MM.1S (cell line): ENCODE measurements around the gene PIBF1.

Experiments used
- DNase-seq: peaks from one replicate; pipeline ENCODE4 v3.0.0-alpha.2; 2015
- H2AFZ ChIP-seq: fragments of 300-600 bp; sonication (generic); 2 replicates; pipeline ENCODE4 v1.6.0; 2016; ENCODE audit warnings: antibody characterized with exemption, low read length
- H3F3A ChIP-seq: fragments of 300-600 bp; sonication (generic); 2 replicates; pipeline ENCODE4 v1.6.1; 2016; ENCODE audit warnings: mild to moderate bottlenecking, antibody characterized with exemption, low read length, moderate library complexity, mixed read lengths; ENCODE audit not compliant: insufficient read depth
- H3K27ac ChIP-seq: fragments of 300-600 bp; sonication (generic); 2 replicates; pipeline ENCODE4 v1.5.1; 2016; ENCODE audit warnings: mild to moderate bottlenecking, low read length
- H3K27me3 ChIP-seq: fragments of 300-600 bp; sonication (generic); replicated peaks from 2 replicates; pipeline ENCODE4 v1.6.0; 2016; ENCODE audit warnings: low read length; ENCODE audit not compliant: insufficient read depth
- H3K36me3 ChIP-seq: fragments of 300-600 bp; sonication (generic); replicated peaks from 2 replicates; pipeline ENCODE4 v1.6.1; 2016; ENCODE audit warnings: mild to moderate bottlenecking, low read length, mixed read lengths; ENCODE audit not compliant: insufficient read depth
- H3K4me1 ChIP-seq: fragments of 300-600 bp; sonication (generic); 2 replicates; pipeline ENCODE4 v1.6.1; 2016; ENCODE audit warnings: low read length, mixed read lengths
- H3K4me2 ChIP-seq: fragments of 300-600 bp; sonication (generic); 2 replicates; pipeline ENCODE4 v1.6.0; 2016; ENCODE audit warnings: low read depth, low read length
- H3K4me3 ChIP-seq: fragments of 300-600 bp; sonication (generic); 2 replicates; pipeline ENCODE4 v1.5.1; 2016; ENCODE audit warnings: low read length, mixed read lengths
- H3K79me2 ChIP-seq: fragments of 300-600 bp; sonication (generic); 2 replicates; pipeline ENCODE4 v1.6.1; 2016; ENCODE audit warnings: mixed run types, low read length, mixed read lengths
- H3K9ac ChIP-seq: fragments of 300-600 bp; sonication (generic); 2 replicates; pipeline ENCODE4 v1.6.1; 2016; ENCODE audit warnings: low read length, mixed read lengths
- H3K9me2 ChIP-seq: fragments of 300-600 bp; sonication (generic); replicated peaks from 2 replicates; pipeline ENCODE4 v1.6.1; 2016; ENCODE audit warnings: mild to moderate bottlenecking, low read length, mixed read lengths; ENCODE audit not compliant: insufficient read depth
- H3K9me3 ChIP-seq: fragments of 300-600 bp; sonication (generic); replicated peaks from 2 replicates; pipeline ENCODE4 v1.6.1; 2016; ENCODE audit warnings: mild to moderate bottlenecking, low read length, mixed read lengths; ENCODE audit not compliant: insufficient read depth
- H4K20me1 ChIP-seq: fragments of 300-600 bp; sonication (generic); 2 replicates; pipeline ENCODE4 v1.6.1; 2016; ENCODE audit warnings: mild to moderate bottlenecking, low read length, moderate library complexity, mixed read lengths; ENCODE audit not compliant: insufficient read depth
- CTCF ChIP-seq: fragments of 300-600 bp; sonication (generic); IDR thresholded peaks from 2 replicates; pipeline ENCODE4 v1.5.1; 2016; ENCODE audit warnings: antibody characterized with exemption, low read length, mixed read lengths
- EZH2 ChIP-seq: fragments of 300-600 bp; sonication (generic); optimal IDR thresholded peaks from 2 replicates; pipeline ENCODE3; 2017; ENCODE audit warnings: low read depth, mild to moderate bottlenecking, antibody characterized with exemption, low read length, mixed read lengths
- EZH2phosphoT487 ChIP-seq: fragments of 300-600 bp; sonication (generic); IDR thresholded peaks from 2 replicates; pipeline ENCODE4 v1.6.1; 2018; ENCODE audit warnings: antibody characterized with exemption, low read length

PIBF1 gene

GRCh38 chr13:73000027-73000674 is 218.2 kb downstream of the PIBF1 start:
- Histone ChIP-seq H3K9me3 (no peaks in the 10 kb centered on the region), H3K9ac (no peak overlapping the region), H3K4me3 (no peak overlapping the region), H3F3A (no peaks in the 10 kb centered on the region), H3K9me2 (no peaks in the 10 kb centered on the region), H3K79me2 (no peaks in the 10 kb centered on the region), H4K20me1 (no peaks in the 10 kb centered on the region), H3K36me3 (no peaks in the 10 kb centered on the region), H3K4me2 (no peak overlapping the region), H3K27ac (no peak overlapping the region), H2AFZ (no peak overlapping the region), H3K4me1 (no peaks in the 10 kb centered on the region), H3K27me3 (no peaks in the 10 kb centered on the region)
- TF ChIP-seq EZH2 (no peak), CTCF (no peak), EZH2phosphoT487 (no peak)
- DNase-seq, result no peak

DNA sequence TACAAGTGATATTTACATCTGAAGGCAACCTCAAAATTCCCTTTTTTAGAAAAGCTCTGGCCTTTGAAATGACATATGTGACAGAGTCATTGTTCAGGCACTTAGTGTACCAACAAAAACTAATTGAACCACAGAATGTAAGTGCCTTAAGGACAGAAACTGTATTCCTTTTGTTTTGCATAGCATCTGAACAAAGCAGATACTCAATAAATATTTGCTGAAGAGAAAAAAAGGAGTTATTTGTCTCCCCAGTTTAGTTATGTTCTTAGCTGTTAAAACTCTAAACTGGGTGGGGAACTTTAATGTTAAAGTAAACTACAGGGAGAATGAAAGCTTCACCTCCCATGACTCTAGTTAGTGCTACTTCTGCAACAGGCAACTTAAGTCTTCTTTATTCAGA is 220.0 kb downstream of the PIBF1 start:
- Histone ChIP-seq H3K27ac (no peak overlapping the region), H3K27me3 (no peaks in the 10 kb centered on the region), H3K4me2 (no peak overlapping the region), H4K20me1 (no peaks in the 10 kb centered on the region), H3K9ac (no peak overlapping the region), H3K36me3 (no peaks in the 10 kb centered on the region), H3K4me1 (no peaks in the 10 kb centered on the region), H3K4me3 (no peak overlapping the region), H2AFZ (no peak overlapping the region), H3K9me3 (no peaks in the 10 kb centered on the region), H3K79me2 (no peaks in the 10 kb centered on the region), H3K9me2 (no peaks in the 10 kb centered on the region), H3F3A (no peaks in the 10 kb centered on the region)
- TF ChIP-seq EZH2 (no peak), EZH2phosphoT487 (no peak), CTCF (no peak)
- no peak for DNase-seq

- no peak overlapping the region for H2AFZ ChIP-seq
- DNase-seq, result no peak
- no peak overlapping the region for H3K27ac ChIP-seq
- no peaks in the 10 kb centered on the region for H3K9me2 ChIP-seq
- no peaks in the 10 kb centered on the region for H3K27me3 ChIP-seq
- H3K9me3 ChIP-seq, result no peaks in the 10 kb centered on the region
- no peak overlapping the region for H3K4me2 ChIP-seq
- H3K9ac ChIP-seq, result no peak overlapping the region
- no peaks in the 10 kb centered on the region for H3K79me2 ChIP-seq
- no peaks in the 10 kb centered on the region for H3K4me1 ChIP-seq
- TF ChIP-seq EZH2 (no peak), EZH2phosphoT487 (no peak), CTCF (no peak)
- H3K36me3 ChIP-seq, result no peaks in the 10 kb centered on the region
- no peak overlapping the region for H3K4me3 ChIP-seq
- H4K20me1 ChIP-seq, result no peaks in the 10 kb centered on the region
- no peaks in the 10 kb centered on the region for H3F3A ChIP-seq
Measured at GRCh38 chr13:73011751-73012150, 229.8 kb downstream of the PIBF1 start.
